HG03342 (cell line): ENCODE measurements around the gene NEUROG1.

Source experiments
- ATAC-seq: cut with Tn5 transposase; IDR thresholded peaks from one replicate; pipeline ENCODE4 v1.9.1; 2021; ENCODE audit warnings: mild to moderate bottlenecking, moderate library complexity; ENCODE audit not compliant: unreplicated experiment

The NEUROG1 gene

DNA sequence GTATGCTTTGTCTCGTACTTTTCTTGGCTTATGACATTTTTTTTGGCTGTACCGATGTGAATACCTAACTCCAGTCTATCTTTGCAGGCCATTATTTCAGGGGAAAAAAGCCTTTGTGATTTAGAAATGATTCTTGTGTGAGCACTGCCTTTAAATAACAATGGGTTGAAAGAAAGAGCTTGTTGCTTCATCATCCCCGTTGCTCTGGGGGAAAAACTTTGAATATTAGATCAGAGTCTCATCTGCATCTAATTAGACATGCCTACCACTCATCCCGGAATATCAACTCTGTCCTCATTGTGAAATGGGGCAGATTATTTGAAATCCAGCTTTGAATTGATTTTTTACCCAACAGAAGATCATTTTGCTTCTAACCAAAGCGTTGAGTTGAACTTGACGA is 29.5 kb upstream of the NEUROG1 start:
- no peak for ATAC-seq

- ATAC-seq: no peak
Measured at GRCh38 chr5:135564331-135564730, 28.6 kb upstream of the NEUROG1 start.

DNA sequence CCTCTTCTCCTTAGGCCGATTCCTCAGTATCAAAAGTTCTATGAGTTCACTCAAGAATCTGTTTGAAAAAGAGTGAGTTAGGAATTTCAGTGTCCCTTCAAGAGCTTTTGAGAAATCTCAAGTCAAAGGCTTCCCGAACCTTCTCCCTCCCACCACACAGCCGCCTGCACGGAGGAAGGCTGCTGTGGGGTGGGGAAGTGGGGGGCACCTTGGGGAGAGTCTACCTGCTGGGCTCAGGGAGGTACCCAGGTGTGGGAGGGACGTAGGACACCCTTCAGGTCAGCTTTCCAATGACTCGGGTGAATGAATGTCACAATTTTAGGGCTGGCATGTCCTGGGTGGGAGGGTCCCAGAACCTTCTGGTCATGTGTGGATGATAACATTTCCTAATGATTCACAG is 25.5 kb upstream of the NEUROG1 start:
- ATAC-seq: no peak

DNA sequence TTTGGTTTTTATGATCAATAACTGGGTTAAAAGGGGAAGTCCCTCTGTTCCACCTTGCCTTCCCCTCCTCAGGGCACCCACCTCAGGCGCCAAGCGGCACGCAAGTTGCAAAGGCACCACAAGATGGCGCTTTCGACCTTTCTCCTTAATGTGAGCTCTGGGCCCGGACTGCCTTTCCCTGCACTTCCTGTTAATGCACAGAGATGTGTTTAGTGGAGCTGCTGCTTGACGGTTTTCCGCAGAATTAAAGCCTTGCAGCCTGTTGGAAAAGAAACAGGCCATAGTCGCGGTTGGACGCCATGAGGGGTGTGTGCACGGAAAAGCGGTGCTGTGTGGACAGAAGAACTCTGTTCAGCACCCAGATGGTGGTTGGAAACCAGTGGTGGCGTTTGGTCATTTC is 25.1 kb upstream of the NEUROG1 start:
- ATAC-seq: peak; percentile 95

- no peak for ATAC-seq
Measured at GRCh38 chr5:135559354-135559753, 23.6 kb upstream of the NEUROG1 start.

DNA sequence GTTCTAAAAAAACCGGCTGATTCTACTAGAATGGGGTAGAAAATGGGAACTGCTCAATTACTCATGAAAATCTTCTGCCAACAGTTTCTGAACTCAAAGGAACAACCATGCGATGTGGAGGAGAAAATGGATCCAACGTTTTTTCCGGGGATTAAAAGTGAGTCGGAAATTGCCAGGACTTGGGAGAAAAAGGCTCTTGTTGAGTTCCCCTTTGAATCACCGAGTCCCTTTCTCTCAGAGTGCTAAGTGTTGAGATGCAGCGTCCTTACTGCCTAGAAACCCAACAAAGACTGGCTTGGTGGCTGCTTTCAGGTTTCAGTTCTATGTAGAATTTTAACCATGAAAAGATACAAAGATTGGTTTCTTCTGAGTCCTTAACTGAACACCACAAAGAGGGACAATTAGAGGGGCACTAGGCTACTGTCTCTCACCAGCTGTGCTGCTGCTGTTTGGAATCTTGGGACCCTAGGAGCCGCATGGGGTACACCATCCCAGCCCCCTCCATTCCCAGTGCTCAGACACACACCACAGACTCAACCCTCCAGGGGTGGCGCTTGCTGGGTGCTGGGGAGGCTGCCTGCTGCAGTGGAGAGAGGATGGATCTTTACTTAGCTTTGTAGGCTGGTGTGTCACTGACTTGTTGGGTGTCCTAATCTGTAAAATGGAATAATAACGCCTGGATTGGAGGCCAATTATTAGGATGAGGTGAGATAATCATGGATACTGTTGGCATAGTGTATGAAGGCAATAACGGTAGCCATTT is 21.5 kb upstream of the NEUROG1 start:
- no peak for ATAC-seq

DNA sequence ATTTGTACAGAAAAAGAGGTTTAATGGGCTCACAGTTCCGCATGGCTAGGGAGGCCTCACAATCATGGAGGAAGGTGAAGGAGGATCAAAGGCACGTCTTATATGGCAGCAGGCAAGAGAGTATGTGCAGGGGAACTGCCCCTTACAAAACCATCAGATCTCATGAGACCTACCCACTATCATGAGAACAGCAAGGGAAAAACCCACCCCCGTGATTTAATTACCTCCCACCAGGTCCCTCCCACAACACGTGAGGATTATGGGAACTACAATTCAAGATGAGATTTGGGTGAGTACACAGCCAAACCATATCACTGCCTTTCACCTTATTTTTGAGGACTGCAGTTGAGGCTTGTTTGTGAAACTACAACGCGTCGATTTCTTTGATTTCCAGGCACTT is 20.9 kb upstream of the NEUROG1 start:
- ATAC-seq: no peak

GRCh38 chr5:135555530-135555929 is 19.8 kb upstream of the NEUROG1 start:
- ATAC-seq: no peak

DNA sequence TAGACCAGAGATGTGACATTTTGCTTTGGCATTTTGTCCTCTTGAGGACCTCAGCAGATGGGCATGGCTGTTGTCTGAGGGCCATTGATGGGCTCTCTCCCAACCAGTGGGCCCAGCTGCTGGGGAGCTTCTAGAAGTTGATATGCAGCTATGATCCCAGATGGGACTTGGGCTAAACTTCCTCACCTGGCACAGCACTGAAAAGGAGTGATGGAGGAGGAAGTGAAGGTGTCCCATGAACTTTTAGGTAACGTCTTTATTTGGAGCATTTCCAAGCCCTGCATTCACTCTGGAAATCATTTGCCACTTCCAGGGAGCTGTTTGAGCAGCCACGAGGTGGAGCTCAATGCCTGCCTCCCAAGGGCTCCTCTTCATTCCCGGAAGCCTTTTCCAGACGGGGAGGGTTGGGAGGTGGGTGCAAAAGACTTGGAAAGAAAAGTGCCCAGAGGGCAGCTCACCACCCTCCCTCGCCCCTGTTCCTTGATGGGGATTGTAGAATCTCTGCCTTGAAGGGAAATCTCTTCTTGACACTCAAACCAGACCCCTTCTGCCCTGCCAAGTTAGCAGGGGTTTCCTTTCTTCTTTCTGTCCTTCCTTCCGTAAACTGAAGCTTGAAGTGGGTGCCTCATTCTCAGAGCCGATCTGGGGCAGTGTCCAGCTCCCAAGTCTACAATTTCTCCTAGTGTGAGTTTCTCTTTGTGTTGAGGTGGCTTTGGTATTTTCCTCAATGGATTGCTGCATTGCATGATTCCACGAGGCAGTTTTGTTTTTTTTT is 18.1 kb upstream of the NEUROG1 start:
- no peak for ATAC-seq

DNA sequence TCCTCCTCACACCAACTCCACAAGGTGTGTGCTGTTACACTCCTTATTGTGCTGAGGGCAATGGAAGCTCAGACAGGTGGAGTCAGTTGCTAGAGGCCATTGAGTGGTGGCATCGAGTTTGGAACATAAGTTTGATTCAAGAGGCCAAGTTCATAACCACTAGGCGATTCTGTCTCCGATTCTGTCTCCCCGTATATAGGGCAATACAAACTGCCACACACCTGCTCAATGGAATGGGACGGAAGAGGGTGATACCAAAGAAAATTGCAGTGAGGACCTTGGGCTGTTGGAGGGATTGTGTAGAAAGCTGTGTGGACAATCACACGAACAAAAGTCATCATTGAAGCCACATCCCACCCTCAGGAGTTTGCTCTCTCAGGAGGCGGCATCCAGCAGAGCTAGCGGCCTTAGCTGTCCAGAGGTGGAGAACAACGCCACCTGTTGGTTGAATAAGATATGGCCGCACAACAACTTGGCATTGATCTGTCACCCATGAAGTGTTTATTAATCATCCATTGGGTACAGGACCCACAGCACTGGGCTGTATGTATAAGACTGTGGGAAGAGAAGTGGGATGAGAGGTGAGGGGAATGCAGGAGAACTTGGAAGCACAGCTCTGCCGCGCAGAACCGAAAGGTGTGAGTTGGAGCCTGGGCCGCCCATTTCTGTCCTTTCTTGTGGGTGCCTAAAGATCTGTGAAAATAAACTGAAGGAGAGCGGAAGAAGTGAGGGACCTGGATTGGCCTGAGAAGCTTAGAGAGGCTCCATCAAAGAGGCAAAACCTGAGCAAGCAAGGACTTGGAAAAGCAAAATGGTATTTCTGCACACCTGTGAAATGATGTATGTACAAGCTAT is 16.1 kb upstream of the NEUROG1 start:
- ATAC-seq: peak; percentile 73

DNA sequence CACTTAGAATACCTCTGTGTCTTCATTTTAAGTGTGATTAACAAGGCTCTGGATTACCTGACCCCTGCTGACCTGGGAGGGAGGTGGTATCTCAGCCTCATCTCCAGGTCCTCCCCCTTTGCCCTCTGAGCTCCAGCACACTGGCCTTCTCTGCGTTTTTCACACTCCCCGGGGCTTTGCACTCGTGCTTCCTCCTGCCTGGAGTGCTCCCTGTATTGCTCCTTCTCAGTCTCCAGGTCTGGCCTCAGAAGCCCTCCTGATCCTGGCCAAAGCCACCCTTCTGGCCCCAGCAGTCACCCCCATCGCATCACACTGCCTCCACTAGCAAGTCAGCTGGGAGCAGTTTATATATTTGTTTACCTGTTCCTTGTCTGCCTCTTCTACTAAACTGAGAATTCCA is 13.6 kb upstream of the NEUROG1 start:
- no peak for ATAC-seq

- no peak for ATAC-seq
Measured at GRCh38 chr5:135547590-135548254, 12.0 kb upstream of the NEUROG1 start.

DNA sequence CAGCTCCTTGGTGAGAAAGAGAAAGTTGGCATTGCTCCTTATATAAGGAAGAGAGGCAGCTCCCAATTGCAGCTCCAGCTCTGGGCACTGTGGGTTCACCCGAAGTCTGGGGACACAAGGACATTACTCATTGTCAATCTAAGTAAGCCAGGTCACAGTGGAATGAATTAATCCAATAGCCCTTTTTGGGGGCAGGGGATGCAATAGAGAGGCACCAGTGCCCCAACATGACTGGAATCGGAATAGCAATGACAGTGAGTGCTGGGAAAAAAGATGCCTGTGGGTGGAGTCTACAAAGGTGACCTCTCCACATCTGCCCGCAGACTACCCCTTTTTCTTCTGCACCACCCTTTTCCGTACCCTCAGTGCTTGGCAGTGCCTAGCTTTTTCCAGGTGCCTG is 11.1 kb upstream of the NEUROG1 start:
- ATAC-seq: no peak

- no peak for ATAC-seq
Measured at GRCh38 chr5:135546101-135546500, 10.3 kb upstream of the NEUROG1 start.

GRCh38 chr5:135545099-135545498 is 9.3 kb upstream of the NEUROG1 start:
- no peak for ATAC-seq

DNA sequence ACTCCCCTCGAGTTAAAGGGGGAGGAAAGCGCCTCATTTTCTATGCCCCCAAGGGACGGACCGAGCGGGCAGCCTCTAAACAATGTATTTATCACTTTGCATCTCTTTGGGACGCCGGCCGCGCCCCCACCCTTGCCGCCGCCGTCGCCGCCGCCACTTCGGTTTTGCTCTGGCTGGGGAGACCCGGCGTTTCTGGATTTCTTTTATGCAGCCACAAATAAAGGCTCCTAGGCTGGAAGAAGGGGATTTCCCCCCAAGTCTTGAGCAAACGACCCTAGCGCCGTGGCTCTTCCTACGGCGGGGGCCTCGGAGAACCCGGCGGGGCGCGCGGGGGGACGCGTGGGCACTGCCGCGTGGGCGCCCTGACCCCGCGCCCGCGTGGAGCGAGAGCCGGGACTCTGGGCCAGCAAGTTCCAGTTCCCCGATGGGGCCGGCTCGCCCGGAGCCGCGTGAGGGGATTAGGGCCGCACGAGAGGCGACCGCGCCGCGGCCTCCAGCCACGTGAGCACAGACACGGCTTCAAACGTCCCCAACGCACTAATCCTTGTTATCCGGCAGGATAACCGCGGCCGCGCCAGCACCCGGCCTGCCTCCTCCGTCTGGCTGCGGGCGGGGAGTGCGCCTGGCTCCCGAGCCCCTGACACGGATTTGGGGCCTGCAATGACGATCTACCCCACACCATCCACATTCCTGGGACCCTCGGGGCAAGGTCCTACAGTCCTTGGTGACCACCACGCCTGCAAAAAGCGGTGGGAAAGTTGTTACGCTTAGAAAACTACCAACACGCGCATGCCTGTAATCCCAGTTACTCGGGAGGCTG is 7.9 kb upstream of the NEUROG1 start:
- ATAC-seq: no peak

- ATAC-seq: no peak
Measured at GRCh38 chr5:135543001-135543484, 7.3 kb upstream of the NEUROG1 start.

DNA sequence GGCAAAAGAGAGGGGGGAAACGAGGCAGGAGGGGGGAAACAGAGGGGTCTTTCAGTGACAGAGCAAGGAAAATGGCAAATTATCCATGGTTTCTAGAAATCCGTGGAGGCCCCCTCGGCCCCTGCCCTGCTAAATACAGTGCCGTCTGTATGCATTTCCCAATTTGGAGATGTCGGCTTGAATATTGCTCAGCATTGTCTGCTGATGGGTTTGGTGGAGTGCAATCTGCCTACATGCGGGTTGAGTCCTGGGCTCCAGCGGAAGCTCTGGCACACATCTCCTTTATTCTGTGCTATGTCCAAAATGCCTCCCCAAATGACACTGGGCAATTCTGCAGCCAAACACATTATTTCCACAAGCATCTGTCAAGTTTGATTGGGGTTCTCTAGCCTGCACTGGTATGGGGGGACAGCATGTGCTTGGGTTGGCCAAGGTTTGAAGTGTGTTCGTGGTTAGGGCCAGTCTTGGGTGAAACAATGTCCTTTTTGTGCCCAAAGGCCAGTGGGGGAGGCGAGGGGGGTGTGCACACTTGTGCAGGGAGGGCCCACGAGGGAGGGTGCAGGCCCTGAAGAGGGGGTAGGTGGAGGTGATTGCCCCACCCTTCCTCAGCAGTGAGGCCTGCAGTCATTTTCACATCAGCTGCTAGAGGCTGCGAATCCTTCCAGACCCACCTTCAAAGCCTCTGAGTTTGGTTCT is 6.2 kb upstream of the NEUROG1 start:
- no peak for ATAC-seq

- ATAC-seq: no peak
Measured at GRCh38 chr5:135539430-135540005, 3.8 kb upstream of the NEUROG1 start.
